ENCODE results near the gene PSMD1.
"Not testable (repeated sequence)": the region's sequence is repeated elsewhere in the genome, so short reads cannot be mapped to it uniquely, and the experiment has no call there.

PSMD1 gene

GRCh38 chr2:231117148-231117547 is 60.5 kb downstream of the PSMD1 start:
- no peak for DNase-seq (ENCODE audit: low spot score)

- DNase-seq (ENCODE audit: low spot score): no peak
These were observed 61.4 kb downstream of the PSMD1 start for GRCh38 chr2:231117922-231118613.

GRCh38 chr2:231118614-231118942 is 61.9 kb downstream of the PSMD1 start:
- DNase-seq (ENCODE audit: low spot score): no peak

- peak; percentile 11 for DNase-seq (ENCODE audit: low spot score)
These were observed 66.8 kb downstream of the PSMD1 start for GRCh38 chr2:231123362-231123898.

GRCh38 chr2:231124838-231125568 is 68.3 kb downstream of the PSMD1 start, which contains the start of gene HTR2B:
Gene HTR2B, minus strand, starts transcription at chr2:231125042. Its CDS starts 1,278 bp downstream, at chr2:231123764.
- DNase-seq (ENCODE audit: low spot score): peak; percentile 27

- no peak for DNase-seq (ENCODE audit: low spot score)
These were observed 69.5 kb downstream of the PSMD1 start for GRCh38 chr2:231126123-231126522.

GRCh38 chr2:231127480-231127879 is 70.8 kb downstream of the PSMD1 start:
- DNase-seq (ENCODE audit: low spot score): no peak

GRCh38 chr2:231127936-231128335 is 71.3 kb downstream of the PSMD1 start:
- DNase-seq (ENCODE audit: low spot score): no peak

- DNase-seq (ENCODE audit: low spot score): no peak
These were observed 71.9 kb downstream of the PSMD1 start for GRCh38 chr2:231128541-231128940.

GRCh38 chr2:231129216-231129615 is 72.5 kb downstream of the PSMD1 start:
- DNase-seq (ENCODE audit: low spot score): no peak

GRCh38 chr2:231130336-231131056 is 73.8 kb downstream of the PSMD1 start:
- no peak for DNase-seq (ENCODE audit: low spot score)

- no peak for DNase-seq (ENCODE audit: low spot score)
These were observed 75.5 kb downstream of the PSMD1 start for GRCh38 chr2:231132129-231132528.

- DNase-seq (ENCODE audit: low spot score): no peak
These were observed 76.9 kb downstream of the PSMD1 start for GRCh38 chr2:231133365-231134099.

- DNase-seq (ENCODE audit: low spot score): peak; percentile 33
These were observed 78.4 kb downstream of the PSMD1 start for GRCh38 chr2:231134910-231135655.

- DNase-seq (ENCODE audit: low spot score): no peak
These were observed 82.0 kb downstream of the PSMD1 start for GRCh38 chr2:231138699-231139098.

- DNase-seq (ENCODE audit: low spot score): no peak
These were observed 83.1 kb downstream of the PSMD1 start for GRCh38 chr2:231139796-231140195.

- DNase-seq (ENCODE audit: low spot score): not testable (repeated sequence)
These were observed 84.1 kb downstream of the PSMD1 start for GRCh38 chr2:231140808-231141207.

- no peak for DNase-seq (ENCODE audit: low spot score)
These were observed 88.2 kb downstream of the PSMD1 start for GRCh38 chr2:231144896-231145295.

- no peak for DNase-seq (ENCODE audit: low spot score)
These were observed 90.0 kb downstream of the PSMD1 start for GRCh38 chr2:231146665-231147064.

GRCh38 chr2:231152800-231153557 is 96.3 kb downstream of the PSMD1 start:
- DNase-seq (ENCODE audit: low spot score): no peak
